Activated naive CD4-positive, alpha-beta T cell treated with anti-CD3 and anti-CD28 coated beads, Interleukin-2, amount 50 U/mL, for 24 hours (primary cell): ENCODE data around the gene UBASH3B.

ENCODE experiments used
- H3K27ac Mint-ChIP-seq: one replicate; pipeline ENCODE4 v1.8.0; 2021; ENCODE audit warnings: mild to moderate bottlenecking, mixed read lengths
- H3K27me3 Mint-ChIP-seq: one replicate; pipeline ENCODE4 v1.8.0; 2021; ENCODE audit warnings: mixed read lengths
- H3K36me3 Mint-ChIP-seq: one replicate; pipeline ENCODE4 v1.8.0; 2021; ENCODE audit warnings: mixed read lengths
- H3K4me1 Mint-ChIP-seq: one replicate; pipeline ENCODE4 v1.8.0; 2021; ENCODE audit warnings: mixed read lengths
- H3K4me3 Mint-ChIP-seq: one replicate; pipeline ENCODE4 v1.8.0; 2021; ENCODE audit warnings: mild to moderate bottlenecking, mixed read lengths
- H3K9me3 Mint-ChIP-seq: one replicate; pipeline ENCODE4 v1.8.0; 2021; ENCODE audit warnings: mixed read lengths

Gene UBASH3B

GRCh38 chr11:122803306-122803705 is 147.8 kb downstream of the UBASH3B start:
- Mint-ChIP-seq H3K9me3 (no peaks in the 10 kb centered on the region), H3K27me3 (no peaks in the 10 kb centered on the region), H3K27ac (no peak overlapping the region), H3K36me3 (peaks cover 8% of the 10 kb centered on the region), H3K4me3 (no peak overlapping the region), H3K4me1 (peaks cover 20% of the 10 kb centered on the region)

GRCh38 chr11:122803716-122804115 is 148.2 kb downstream of the UBASH3B start:
- H3K27ac Mint-ChIP-seq: no peak overlapping the region
- H3K4me3 Mint-ChIP-seq: no peak overlapping the region
- H3K27me3 Mint-ChIP-seq: no peaks in the 10 kb centered on the region
- peaks cover 8% of the 10 kb centered on the region for H3K36me3 Mint-ChIP-seq
- H3K9me3 Mint-ChIP-seq: no peaks in the 10 kb centered on the region
- H3K4me1 Mint-ChIP-seq: peaks cover 24% of the 10 kb centered on the region

- no peak overlapping the region for H3K4me3 Mint-ChIP-seq
- H3K27me3 Mint-ChIP-seq: no peaks in the 10 kb centered on the region
- peaks cover 8% of the 10 kb centered on the region for H3K36me3 Mint-ChIP-seq
- no peaks in the 10 kb centered on the region for H3K9me3 Mint-ChIP-seq
- no peak overlapping the region for H3K27ac Mint-ChIP-seq
- H3K4me1 Mint-ChIP-seq: peaks cover 26% of the 10 kb centered on the region
These were observed 148.6 kb downstream of the UBASH3B start for GRCh38 chr11:122804161-122804560.

- Mint-ChIP-seq H3K9me3 (no peaks in the 10 kb centered on the region), H3K36me3 (peaks cover 11% of the 10 kb centered on the region), H3K4me3 (no peak overlapping the region), H3K27me3 (no peaks in the 10 kb centered on the region), H3K4me1 (peaks cover 31% of the 10 kb centered on the region), H3K27ac (peak overlapping the region; percentile 53)
These were observed 149.3 kb downstream of the UBASH3B start for GRCh38 chr11:122804796-122805195.

- peaks cover 6% of the 10 kb centered on the region for H3K36me3 Mint-ChIP-seq
- no peaks in the 10 kb centered on the region for H3K27me3 Mint-ChIP-seq
- H3K4me3 Mint-ChIP-seq: no peak overlapping the region
- peaks cover 51% of the 10 kb centered on the region for H3K4me1 Mint-ChIP-seq
- H3K27ac Mint-ChIP-seq: no peak overlapping the region
- no peaks in the 10 kb centered on the region for H3K9me3 Mint-ChIP-seq
These were observed 152.4 kb downstream of the UBASH3B start for GRCh38 chr11:122807731-122808477.

- Mint-ChIP-seq H3K27me3 (no peaks in the 10 kb centered on the region), H3K4me1 (peaks cover 56% of the 10 kb centered on the region), H3K9me3 (no peaks in the 10 kb centered on the region), H3K4me3 (no peak overlapping the region), H3K27ac (no peak overlapping the region), H3K36me3 (peaks cover 6% of the 10 kb centered on the region)
These were observed 153.0 kb downstream of the UBASH3B start for GRCh38 chr11:122808478-122808869.

GRCh38 chr11:122809866-122810265 is 154.3 kb downstream of the UBASH3B start:
- no peak overlapping the region for H3K27ac Mint-ChIP-seq
- H3K27me3 Mint-ChIP-seq: no peaks in the 10 kb centered on the region
- peaks cover 4% of the 10 kb centered on the region for H3K36me3 Mint-ChIP-seq
- no peak overlapping the region for H3K4me3 Mint-ChIP-seq
- H3K4me1 Mint-ChIP-seq: peaks cover 53% of the 10 kb centered on the region
- H3K9me3 Mint-ChIP-seq: no peaks in the 10 kb centered on the region

GRCh38 chr11:122811721-122812120 is 156.2 kb downstream of the UBASH3B start:
- Mint-ChIP-seq H3K4me3 (peak overlapping the region; percentile 11), H3K36me3 (peaks cover 2% of the 10 kb centered on the region), H3K4me1 (peaks cover 51% of the 10 kb centered on the region), H3K27me3 (no peaks in the 10 kb centered on the region), H3K27ac (no peak overlapping the region), H3K9me3 (no peaks in the 10 kb centered on the region)

- Mint-ChIP-seq H3K9me3 (no peaks in the 10 kb centered on the region), H3K4me1 (peaks cover 45% of the 10 kb centered on the region), H3K36me3 (peaks cover 2% of the 10 kb centered on the region), H3K27me3 (no peaks in the 10 kb centered on the region), H3K4me3 (no peak overlapping the region), H3K27ac (peak overlapping the region; percentile 46)
These were observed 157.1 kb downstream of the UBASH3B start for GRCh38 chr11:122812638-122813037.

GRCh38 chr11:122813176-122813893 is 157.8 kb downstream of the UBASH3B start:
- Mint-ChIP-seq H3K4me3 (no peak overlapping the region), H3K36me3 (peaks cover 5% of the 10 kb centered on the region), H3K27me3 (no peaks in the 10 kb centered on the region), H3K9me3 (no peaks in the 10 kb centered on the region), H3K4me1 (peaks cover 40% of the 10 kb centered on the region), H3K27ac (no peak overlapping the region)

GRCh38 chr11:122813894-122814270 is 158.4 kb downstream of the UBASH3B start:
- Mint-ChIP-seq H3K4me3 (no peak overlapping the region), H3K27ac (no peak overlapping the region), H3K27me3 (no peaks in the 10 kb centered on the region), H3K9me3 (no peaks in the 10 kb centered on the region), H3K36me3 (peaks cover 5% of the 10 kb centered on the region), H3K4me1 (peaks cover 35% of the 10 kb centered on the region)

- peaks cover 34% of the 10 kb centered on the region for H3K4me1 Mint-ChIP-seq
- H3K9me3 Mint-ChIP-seq: peaks cover 3% of the 10 kb centered on the region
- no peak overlapping the region for H3K4me3 Mint-ChIP-seq
- H3K36me3 Mint-ChIP-seq: peaks cover 6% of the 10 kb centered on the region
- no peak overlapping the region for H3K27ac Mint-ChIP-seq
- H3K27me3 Mint-ChIP-seq: no peaks in the 10 kb centered on the region
These were observed 158.9 kb downstream of the UBASH3B start for GRCh38 chr11:122814401-122814800.

GRCh38 chr11:122815900-122816299 is 160.4 kb downstream of the UBASH3B start:
- Mint-ChIP-seq H3K27me3 (no peaks in the 10 kb centered on the region), H3K36me3 (peaks cover 10% of the 10 kb centered on the region), H3K4me3 (no peak overlapping the region), H3K9me3 (peaks cover 10% of the 10 kb centered on the region), H3K4me1 (peaks cover 25% of the 10 kb centered on the region), H3K27ac (no peak overlapping the region)

- peaks cover 10% of the 10 kb centered on the region for H3K9me3 Mint-ChIP-seq
- peaks cover 10% of the 10 kb centered on the region for H3K36me3 Mint-ChIP-seq
- H3K4me3 Mint-ChIP-seq: no peak overlapping the region
- no peaks in the 10 kb centered on the region for H3K27me3 Mint-ChIP-seq
- peaks cover 28% of the 10 kb centered on the region for H3K4me1 Mint-ChIP-seq
- H3K27ac Mint-ChIP-seq: no peak overlapping the region
These were observed 161.4 kb downstream of the UBASH3B start for GRCh38 chr11:122816761-122817520.

GRCh38 chr11:122820158-122820557 is 164.6 kb downstream of the UBASH3B start:
- no peak overlapping the region for H3K4me3 Mint-ChIP-seq
- peaks cover 2% of the 10 kb centered on the region for H3K27me3 Mint-ChIP-seq
- H3K9me3 Mint-ChIP-seq: peaks cover 10% of the 10 kb centered on the region
- peaks cover 12% of the 10 kb centered on the region for H3K36me3 Mint-ChIP-seq
- H3K4me1 Mint-ChIP-seq: peaks cover 14% of the 10 kb centered on the region
- H3K27ac Mint-ChIP-seq: no peak overlapping the region

- peaks cover 10% of the 10 kb centered on the region for H3K9me3 Mint-ChIP-seq
- H3K4me3 Mint-ChIP-seq: no peak overlapping the region
- no peak overlapping the region for H3K27ac Mint-ChIP-seq
- peaks cover 2% of the 10 kb centered on the region for H3K27me3 Mint-ChIP-seq
- peaks cover 13% of the 10 kb centered on the region for H3K4me1 Mint-ChIP-seq
- H3K36me3 Mint-ChIP-seq: peaks cover 12% of the 10 kb centered on the region
These were observed 165.6 kb downstream of the UBASH3B start for GRCh38 chr11:122821169-122821568.
